SK-N-SH treated with all-trans-retinoic acid at 6 μM for 48 hours (cell line): Measurements from ENCODE around the gene ICA1.

Experiments
- ATAC-seq: fragments of 200-7000 bp; cut with Tn5 transposase; 3 replicates; pipeline ENCODE4 v1.9.1; 2020; ENCODE audit warnings: mild to moderate bottlenecking, moderate library complexity
- ARNTL ChIP-seq: fragments of 450-650 bp; formaldehyde crosslinking; IDR thresholded peaks from 2 replicates; pipeline ENCODE4 v1.5.0; 2020; ENCODE audit warnings: low read depth, mild to moderate bottlenecking, moderate library complexity, borderline replicate concordance
- BACH2 ChIP-seq: fragments of 250-450 bp; sonication (Bioruptor Pico); IDR thresholded peaks from 2 replicates; pipeline ENCODE4 v1.9.0; 2021; ENCODE audit warnings: mild to moderate bottlenecking, borderline replicate concordance
- CSDC2 ChIP-seq: fragments of 250-450 bp; sonication (Bioruptor Pico); IDR thresholded peaks from 2 replicates; pipeline ENCODE4 v1.5.0; 2020; ENCODE audit warnings: mild to moderate bottlenecking, moderate library complexity
- ESRRG ChIP-seq: fragments of 250-450 bp; sonication (Bioruptor Pico); IDR thresholded peaks from 2 replicates; pipeline ENCODE4 v1.6.1; 2021; ENCODE audit warnings: mild to moderate bottlenecking
- GLIS3 ChIP-seq: fragments of 250-450 bp; sonication (Bioruptor Pico); IDR thresholded peaks from 2 replicates; pipeline ENCODE4 v1.5.0; 2020; ENCODE audit warnings: mild to moderate bottlenecking, moderate library complexity
- ISL1 ChIP-seq: fragments of 250-450 bp; sonication (Bioruptor Pico); IDR thresholded peaks from 2 replicates; pipeline ENCODE4 v2.1.2; 2022; ENCODE audit warnings: mild to moderate bottlenecking, moderate library complexity
- OSR1 ChIP-seq: fragments of 250-450 bp; sonication (Bioruptor Pico); IDR thresholded peaks from 2 replicates; pipeline ENCODE4 v1.8.0; 2022; ENCODE audit warnings: moderate library complexity, mild to moderate bottlenecking, inconsistent platforms
- PPARA ChIP-seq: fragments of 250-450 bp; sonication (Bioruptor Pico); IDR thresholded peaks from 2 replicates; pipeline ENCODE4 v1.5.0; 2020; ENCODE audit warnings: mild to moderate bottlenecking, borderline replicate concordance
- SNAI2 ChIP-seq: fragments of 250-450 bp; sonication (Bioruptor Pico); IDR thresholded peaks from 2 replicates; pipeline ENCODE4 v1.5.0; 2020; ENCODE audit warnings: mild to moderate bottlenecking, moderate library complexity
- TCF4 ChIP-seq: fragments of 250-450 bp; sonication (Bioruptor Pico); IDR thresholded peaks from 2 replicates; pipeline ENCODE4 v1.8.0; 2021; ENCODE audit warnings: mild to moderate bottlenecking, moderate library complexity, borderline replicate concordance
- TOX ChIP-seq: fragments of 250-450 bp; sonication (Bioruptor Pico); IDR thresholded peaks from 2 replicates; pipeline ENCODE4 v1.8.0; 2021; ENCODE audit warnings: mild to moderate bottlenecking, moderate library complexity, borderline replicate concordance
- ZC3H10 ChIP-seq: fragments of 250-450 bp; sonication (Bioruptor Pico); IDR thresholded peaks from 2 replicates; pipeline ENCODE4 v1.5.1; 2021; ENCODE audit warnings: mild to moderate bottlenecking, moderate library complexity
- ZFP3 ChIP-seq: fragments of 250-450 bp; sonication (Bioruptor Pico); IDR thresholded peaks from 2 replicates; pipeline ENCODE4 v1.5.0; 2020; ENCODE audit warnings: mild to moderate bottlenecking, moderate library complexity
- ZFP30 ChIP-seq: fragments of 450-650 bp; formaldehyde crosslinking; IDR thresholded peaks from 2 replicates; pipeline ENCODE4 v1.5.0; 2022; ENCODE audit warnings: mild to moderate bottlenecking, moderate library complexity
- ZNF565 ChIP-seq: fragments of 450-650 bp; formaldehyde crosslinking; conservative IDR thresholded peaks from 2 replicates; pipeline ENCODE4 v1.5.0; 2020; ENCODE audit warnings: low read depth, mild to moderate bottlenecking, moderate library complexity
- ZNF70 ChIP-seq: fragments of 450-650 bp; formaldehyde crosslinking; IDR thresholded peaks from 2 replicates; pipeline ENCODE4 v1.5.0; 2020; ENCODE audit warnings: mild to moderate bottlenecking, moderate library complexity
- ZNF8 ChIP-seq: fragments of 450-650 bp; formaldehyde crosslinking; IDR thresholded peaks from 2 replicates; pipeline ENCODE4 v1.5.0; 2020; ENCODE audit warnings: mild to moderate bottlenecking, moderate library complexity
- TF ChIP-seq, protein P1 (sequence below): fragments of 250-450 bp; sonication (Bioruptor Pico); IDR thresholded peaks from 2 replicates; pipeline ENCODE4 v1.8.0; 2020; ENCODE audit warnings: mild to moderate bottlenecking, moderate library complexity, borderline replicate concordance
- TF ChIP-seq, protein P2 (sequence below): fragments of 250-450 bp; sonication (Bioruptor Pico); IDR thresholded peaks from 2 replicates; pipeline ENCODE4 v1.5.0; 2020; ENCODE audit warnings: mild to moderate bottlenecking, moderate library complexity
- TF ChIP-seq, protein P3 (sequence below): fragments of 250-450 bp; sonication (Bioruptor Pico); IDR thresholded peaks from 2 replicates; pipeline ENCODE4 v1.5.1; 2021; ENCODE audit warnings: mild to moderate bottlenecking, moderate library complexity
- TF ChIP-seq, protein P4 (sequence below): fragments of 250-450 bp; sonication (Bioruptor Pico); IDR thresholded peaks from 2 replicates; pipeline ENCODE4 v1.8.0; 2021; ENCODE audit warnings: low read depth, mild to moderate bottlenecking, moderate library complexity, borderline replicate concordance

Gene ICA1

DNA sequence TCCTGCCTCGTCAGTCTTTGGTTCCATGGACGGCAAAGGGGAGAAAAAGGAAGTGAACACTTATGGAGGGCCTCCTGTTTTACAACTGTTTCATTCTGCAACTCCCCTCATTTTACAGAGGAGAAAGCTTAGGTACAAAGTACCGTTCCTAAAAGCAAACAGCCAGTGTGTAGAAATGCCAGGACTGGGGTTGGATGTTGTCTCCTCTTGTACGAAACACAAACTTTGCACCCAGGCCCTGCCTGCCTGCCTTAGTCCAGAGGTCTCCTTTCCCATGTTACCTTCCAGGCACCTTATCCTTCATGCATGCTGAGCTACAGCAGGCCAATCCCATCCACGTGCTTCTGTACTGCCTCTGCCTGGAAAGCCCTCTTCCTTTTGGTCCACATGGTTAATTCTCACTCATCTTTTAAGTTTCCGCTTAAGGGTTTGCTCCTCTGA is 86.0 kb downstream of the ICA1 start (continued):
- TF ChIP-seq, protein P1, sequence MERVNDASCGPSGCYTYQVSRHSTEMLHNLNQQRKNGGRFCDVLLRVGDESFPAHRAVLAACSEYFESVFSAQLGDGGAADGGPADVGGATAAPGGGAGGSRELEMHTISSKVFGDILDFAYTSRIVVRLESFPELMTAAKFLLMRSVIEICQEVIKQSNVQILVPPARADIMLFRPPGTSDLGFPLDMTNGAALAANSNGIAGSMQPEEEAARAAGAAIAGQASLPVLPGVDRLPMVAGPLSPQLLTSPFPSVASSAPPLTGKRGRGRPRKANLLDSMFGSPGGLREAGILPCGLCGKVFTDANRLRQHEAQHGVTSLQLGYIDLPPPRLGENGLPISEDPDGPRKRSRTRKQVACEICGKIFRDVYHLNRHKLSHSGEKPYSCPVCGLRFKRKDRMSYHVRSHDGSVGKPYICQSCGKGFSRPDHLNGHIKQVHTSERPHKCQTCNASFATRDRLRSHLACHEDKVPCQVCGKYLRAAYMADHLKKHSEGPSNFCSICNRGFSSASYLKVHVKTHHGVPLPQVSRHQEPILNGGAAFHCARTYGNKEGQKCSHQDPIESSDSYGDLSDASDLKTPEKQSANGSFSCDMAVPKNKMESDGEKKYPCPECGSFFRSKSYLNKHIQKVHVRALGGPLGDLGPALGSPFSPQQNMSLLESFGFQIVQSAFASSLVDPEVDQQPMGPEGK (CRISPR knock-in tag), result no peak
- TF ChIP-seq ZNF8 (CRISPR knock-in tag) (no peak), ESRRG (CRISPR knock-in tag) (no peak)
- TF ChIP-seq, protein P2, sequence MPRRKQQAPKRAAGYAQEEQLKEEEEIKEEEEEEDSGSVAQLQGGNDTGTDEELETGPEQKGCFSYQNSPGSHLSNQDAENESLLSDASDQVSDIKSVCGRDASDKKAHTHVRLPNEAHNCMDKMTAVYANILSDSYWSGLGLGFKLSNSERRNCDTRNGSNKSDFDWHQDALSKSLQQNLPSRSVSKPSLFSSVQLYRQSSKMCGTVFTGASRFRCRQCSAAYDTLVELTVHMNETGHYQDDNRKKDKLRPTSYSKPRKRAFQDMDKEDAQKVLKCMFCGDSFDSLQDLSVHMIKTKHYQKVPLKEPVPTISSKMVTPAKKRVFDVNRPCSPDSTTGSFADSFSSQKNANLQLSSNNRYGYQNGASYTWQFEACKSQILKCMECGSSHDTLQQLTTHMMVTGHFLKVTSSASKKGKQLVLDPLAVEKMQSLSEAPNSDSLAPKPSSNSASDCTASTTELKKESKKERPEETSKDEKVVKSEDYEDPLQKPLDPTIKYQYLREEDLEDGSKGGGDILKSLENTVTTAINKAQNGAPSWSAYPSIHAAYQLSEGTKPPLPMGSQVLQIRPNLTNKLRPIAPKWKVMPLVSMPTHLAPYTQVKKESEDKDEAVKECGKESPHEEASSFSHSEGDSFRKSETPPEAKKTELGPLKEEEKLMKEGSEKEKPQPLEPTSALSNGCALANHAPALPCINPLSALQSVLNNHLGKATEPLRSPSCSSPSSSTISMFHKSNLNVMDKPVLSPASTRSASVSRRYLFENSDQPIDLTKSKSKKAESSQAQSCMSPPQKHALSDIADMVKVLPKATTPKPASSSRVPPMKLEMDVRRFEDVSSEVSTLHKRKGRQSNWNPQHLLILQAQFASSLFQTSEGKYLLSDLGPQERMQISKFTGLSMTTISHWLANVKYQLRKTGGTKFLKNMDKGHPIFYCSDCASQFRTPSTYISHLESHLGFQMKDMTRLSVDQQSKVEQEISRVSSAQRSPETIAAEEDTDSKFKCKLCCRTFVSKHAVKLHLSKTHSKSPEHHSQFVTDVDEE (CRISPR knock-in tag), result no peak

DNA sequence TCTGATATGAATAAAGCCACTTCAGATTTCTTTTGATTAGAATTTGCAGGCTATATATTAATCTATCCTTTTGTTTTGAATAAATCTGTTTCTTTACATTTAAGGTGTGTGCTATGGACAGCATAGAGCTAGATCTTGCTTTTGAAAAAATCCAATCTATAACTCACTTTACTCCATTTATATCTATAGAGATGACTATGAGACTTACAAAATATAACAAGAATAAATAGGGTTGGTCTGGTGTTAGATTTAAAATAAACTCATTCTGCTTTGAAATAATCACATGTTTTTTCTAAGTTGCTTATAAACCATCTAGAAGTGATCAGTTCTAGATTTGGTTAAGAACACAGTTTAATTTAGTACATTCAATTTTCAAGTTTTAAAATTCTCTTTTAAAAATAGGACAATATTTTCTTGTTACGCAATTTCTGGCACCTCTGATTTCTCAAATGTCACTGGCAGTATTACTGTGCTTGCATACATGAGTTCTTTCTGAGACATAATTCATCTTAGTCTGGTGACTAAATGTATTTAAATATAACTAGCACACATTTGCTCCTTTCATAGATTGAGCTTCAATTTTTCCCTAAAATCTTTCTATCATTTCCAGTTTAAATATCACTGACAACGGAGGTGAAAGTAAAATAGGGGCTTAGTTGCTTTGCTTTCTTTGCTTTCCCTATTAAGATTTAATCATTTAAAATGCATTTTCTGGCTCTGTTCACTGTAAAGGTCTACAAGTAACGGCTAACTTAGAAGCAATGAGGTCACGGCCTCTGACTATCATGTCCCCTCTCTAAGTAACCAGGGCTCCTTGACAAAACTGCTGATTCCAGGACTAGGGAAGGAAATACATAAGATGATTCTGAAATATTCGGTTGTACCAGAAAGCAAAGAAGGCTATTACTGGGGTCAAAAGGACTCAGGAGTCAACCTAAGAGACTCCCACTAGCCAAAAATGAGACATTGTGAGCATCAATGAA is 89.3 kb downstream of the ICA1 start:
- TF ChIP-seq PPARA (CRISPR knock-in tag) (no peak), ZNF70 (CRISPR knock-in tag) (no peak), CSDC2 (CRISPR knock-in tag) (no peak), ISL1 (CRISPR knock-in tag) (no peak), ZNF565 (CRISPR knock-in tag) (no peak), BACH2 (CRISPR knock-in tag) (no peak), OSR1 (CRISPR knock-in tag) (no peak), GLIS3 (CRISPR knock-in tag) (no peak), SNAI2 (CRISPR knock-in tag) (no peak), ZNF8 (CRISPR knock-in tag) (no peak), TCF4 (CRISPR knock-in tag) (no peak), TOX (CRISPR knock-in tag) (no peak)
- TF ChIP-seq, protein P3, sequence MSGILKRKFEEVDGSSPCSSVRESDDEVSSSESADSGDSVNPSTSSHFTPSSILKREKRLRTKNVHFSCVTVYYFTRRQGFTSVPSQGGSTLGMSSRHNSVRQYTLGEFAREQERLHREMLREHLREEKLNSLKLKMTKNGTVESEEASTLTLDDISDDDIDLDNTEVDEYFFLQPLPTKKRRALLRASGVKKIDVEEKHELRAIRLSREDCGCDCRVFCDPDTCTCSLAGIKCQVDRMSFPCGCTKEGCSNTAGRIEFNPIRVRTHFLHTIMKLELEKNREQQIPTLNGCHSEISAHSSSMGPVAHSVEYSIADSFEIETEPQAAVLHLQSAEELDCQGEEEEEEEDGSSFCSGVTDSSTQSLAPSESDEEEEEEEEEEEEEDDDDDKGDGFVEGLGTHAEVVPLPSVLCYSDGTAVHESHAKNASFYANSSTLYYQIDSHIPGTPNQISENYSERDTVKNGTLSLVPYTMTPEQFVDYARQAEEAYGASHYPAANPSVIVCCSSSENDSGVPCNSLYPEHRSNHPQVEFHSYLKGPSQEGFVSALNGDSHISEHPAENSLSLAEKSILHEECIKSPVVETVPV (CRISPR knock-in tag), result no peak
- TF ChIP-seq, protein P2 (CRISPR knock-in tag), result no peak

DNA sequence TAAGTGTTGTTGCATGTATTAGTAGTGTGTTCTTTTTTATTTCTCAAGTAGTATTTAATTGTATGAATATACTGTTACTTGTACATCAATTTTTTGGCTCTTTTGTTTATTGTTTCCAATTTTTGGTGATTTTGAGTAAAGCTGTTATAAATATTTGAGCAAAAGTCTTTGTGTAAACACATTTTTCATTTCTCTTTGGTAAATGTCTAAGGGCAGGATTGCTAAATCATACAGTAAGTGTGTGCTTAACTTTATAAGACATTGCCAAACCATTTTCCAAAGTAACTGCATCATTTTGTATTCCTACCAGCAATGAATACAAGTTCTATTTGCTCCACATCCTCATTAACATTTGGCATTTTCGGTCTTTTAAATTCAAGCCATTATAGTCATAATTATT is 92.8 kb downstream of the ICA1 start:
- no peak for ATAC-seq
- TF ChIP-seq, protein P1 (CRISPR knock-in tag), result no peak
- TF ChIP-seq OSR1 (CRISPR knock-in tag) (no peak), TCF4 (CRISPR knock-in tag) (no peak), BACH2 (CRISPR knock-in tag) (no peak), GLIS3 (CRISPR knock-in tag) (no peak), TOX (CRISPR knock-in tag) (no peak), ARNTL (no peak), ZFP30 (CRISPR knock-in tag) (no peak), PPARA (CRISPR knock-in tag) (no peak), ZFP3 (no peak), ZNF8 (CRISPR knock-in tag) (no peak), ZC3H10 (no peak)
- TF ChIP-seq, protein P3 (CRISPR knock-in tag), result no peak
- TF ChIP-seq, protein P4, sequence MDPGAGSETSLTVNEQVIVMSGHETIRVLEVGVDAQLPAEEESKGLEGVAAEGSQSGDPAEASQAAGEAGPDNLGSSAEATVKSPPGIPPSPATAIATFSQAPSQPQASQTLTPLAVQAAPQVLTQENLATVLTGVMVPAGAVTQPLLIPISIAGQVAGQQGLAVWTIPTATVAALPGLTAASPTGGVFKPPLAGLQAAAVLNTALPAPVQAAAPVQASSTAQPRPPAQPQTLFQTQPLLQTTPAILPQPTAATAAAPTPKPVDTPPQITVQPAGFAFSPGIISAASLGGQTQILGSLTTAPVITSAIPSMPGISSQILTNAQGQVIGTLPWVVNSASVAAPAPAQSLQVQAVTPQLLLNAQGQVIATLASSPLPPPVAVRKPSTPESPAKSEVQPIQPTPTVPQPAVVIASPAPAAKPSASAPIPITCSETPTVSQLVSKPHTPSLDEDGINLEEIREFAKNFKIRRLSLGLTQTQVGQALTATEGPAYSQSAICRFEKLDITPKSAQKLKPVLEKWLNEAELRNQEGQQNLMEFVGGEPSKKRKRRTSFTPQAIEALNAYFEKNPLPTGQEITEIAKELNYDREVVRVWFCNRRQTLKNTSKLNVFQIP, result no peak

More for the DNA sequence above, 89.3 kb downstream of the ICA1 start:
- ATAC-seq, result no peak
